ENCODE data around the gene KIF11.
"Not testable (repeated sequence)": the region's sequence is repeated elsewhere in the genome, so short reads cannot be mapped to it uniquely, and the experiment has no call there.

KIF11 gene

DNA sequence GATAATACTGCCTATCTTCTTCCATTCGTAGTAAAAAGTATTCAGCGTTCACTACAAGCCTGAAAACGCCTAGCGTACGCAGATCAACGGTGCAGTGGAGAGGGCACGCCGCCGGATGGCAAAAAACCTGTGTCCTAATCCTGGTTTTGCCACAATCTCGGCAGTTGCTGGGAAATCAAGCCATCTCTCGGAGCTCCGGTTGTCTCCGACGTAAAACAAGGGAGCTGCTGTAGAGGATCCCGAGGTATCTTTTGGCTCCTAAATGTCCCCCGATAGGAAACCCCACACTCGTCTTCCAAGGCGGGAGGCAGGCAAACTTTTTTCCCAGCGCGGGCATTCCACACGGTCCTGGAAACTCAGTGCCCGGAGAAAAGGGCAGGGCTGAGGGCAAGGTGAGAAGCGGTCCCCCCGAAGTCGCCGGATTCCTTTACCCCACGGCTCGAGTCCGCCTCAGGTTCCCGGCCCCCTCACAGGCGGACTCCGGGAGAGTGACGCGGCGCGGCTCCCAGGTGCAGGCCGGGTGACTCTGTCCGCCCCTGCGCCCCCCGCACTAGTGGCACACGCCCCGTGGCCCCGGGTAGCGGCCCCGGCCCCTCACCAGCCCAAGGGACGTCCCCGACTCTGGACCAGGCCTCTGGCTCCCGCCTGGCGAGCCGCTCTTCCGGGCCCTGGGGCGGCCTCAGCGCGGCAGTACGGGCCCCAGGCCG, 19.7 kb upstream of the KIF11 start:
- TF ChIP-seq, protein P1, sequence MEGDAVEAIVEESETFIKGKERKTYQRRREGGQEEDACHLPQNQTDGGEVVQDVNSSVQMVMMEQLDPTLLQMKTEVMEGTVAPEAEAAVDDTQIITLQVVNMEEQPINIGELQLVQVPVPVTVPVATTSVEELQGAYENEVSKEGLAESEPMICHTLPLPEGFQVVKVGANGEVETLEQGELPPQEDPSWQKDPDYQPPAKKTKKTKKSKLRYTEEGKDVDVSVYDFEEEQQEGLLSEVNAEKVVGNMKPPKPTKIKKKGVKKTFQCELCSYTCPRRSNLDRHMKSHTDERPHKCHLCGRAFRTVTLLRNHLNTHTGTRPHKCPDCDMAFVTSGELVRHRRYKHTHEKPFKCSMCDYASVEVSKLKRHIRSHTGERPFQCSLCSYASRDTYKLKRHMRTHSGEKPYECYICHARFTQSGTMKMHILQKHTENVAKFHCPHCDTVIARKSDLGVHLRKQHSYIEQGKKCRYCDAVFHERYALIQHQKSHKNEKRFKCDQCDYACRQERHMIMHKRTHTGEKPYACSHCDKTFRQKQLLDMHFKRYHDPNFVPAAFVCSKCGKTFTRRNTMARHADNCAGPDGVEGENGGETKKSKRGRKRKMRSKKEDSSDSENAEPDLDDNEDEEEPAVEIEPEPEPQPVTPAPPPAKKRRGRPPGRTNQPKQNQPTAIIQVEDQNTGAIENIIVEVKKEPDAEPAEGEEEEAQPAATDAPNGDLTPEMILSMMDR (conservative IDR thresholded peaks at IDR 0.05), result 0 out of 2 replicates have a peak, but pooled peaks have one; percentile 27
- H3K27ac ChIP-seq, result peak overlapping the region; percentile 96

DNA sequence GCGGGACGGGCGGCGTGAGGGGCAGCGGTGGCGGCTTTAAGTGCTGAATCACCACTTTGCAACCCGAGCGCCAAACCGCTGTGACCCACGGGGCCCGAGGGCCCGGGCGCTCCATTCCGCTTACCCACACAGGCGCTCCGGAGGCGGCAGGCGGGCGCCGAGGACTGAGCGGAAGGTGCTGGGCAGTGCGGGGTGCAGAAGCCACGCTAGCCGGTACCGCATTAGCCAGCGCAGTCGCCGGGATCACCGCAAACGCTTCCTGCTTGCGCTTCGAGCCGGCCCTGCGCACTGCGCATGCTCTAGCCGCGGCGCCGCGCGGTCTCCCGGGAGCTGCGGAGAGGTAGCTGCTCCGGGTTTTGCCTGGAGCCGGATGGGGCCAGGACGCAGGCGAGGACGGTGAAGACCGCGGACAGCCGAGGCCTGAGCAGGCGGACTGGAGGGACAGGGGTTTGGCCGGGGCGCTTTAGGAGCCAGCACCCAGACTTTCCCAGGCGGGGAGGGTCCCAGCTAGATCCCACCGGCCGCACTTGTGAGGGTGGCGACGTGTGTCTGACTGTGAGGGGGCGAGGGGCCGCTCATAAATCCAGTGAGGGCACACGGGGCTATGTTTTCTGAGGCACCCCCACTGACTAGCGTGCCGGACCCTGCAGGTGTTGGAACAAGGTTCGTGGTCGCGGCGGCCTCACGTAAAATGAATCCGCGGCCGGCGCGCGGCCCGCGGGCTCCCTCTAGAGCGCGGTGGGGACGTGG, 19.0 kb upstream of the KIF11 start, which contains the start of gene IDE:
TSS of gene IDE (minus strand) at position 296 of the 750 bp plus-strand sequence. CDS start at position 222, 74 bp downstream.
- H3K27ac ChIP-seq, result peak within 1 kb of the TSS; percentile 96
- TF ChIP-seq, protein P1 (conservative IDR thresholded peaks at IDR 0.05), result peak; percentile 91

DNA sequence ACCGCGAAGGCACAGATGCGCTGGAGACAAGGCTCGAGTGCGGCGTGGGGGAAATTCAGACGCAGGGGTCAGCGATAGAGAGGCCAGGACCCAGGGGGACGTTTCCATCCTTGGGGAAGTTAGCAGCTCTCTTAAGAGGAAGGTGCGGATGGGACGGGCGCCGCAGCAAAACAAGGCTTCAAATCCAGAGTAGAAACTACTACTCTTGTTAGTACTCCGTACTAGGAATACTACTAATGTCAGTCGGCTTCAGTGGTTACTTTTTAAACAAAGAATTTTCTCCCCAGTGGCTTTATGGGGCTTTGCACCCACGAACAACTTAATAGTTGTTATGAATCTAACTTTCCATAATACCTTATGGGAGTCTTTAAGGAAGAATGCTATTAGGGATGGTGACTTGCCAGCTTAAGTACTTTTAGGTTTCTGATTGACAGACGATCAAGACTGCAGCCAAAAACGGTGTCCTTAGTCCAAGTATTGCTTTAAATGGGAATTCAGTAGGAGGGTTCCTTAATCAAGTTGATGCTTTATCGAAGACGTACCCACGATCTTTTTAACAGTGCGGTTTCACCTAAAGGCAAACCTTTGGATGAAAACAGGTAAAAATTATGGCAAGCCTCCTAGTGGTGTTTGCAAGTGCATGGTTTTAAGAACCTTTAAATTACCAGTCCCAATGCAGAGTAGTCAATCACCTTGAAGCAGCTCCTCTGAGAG, 18.2 kb upstream of the KIF11 start:
- peak overlapping the region; percentile 96 for H3K27ac ChIP-seq
- TF ChIP-seq, protein P1 (conservative IDR thresholded peaks at IDR 0.05), result peak; percentile 66

DNA sequence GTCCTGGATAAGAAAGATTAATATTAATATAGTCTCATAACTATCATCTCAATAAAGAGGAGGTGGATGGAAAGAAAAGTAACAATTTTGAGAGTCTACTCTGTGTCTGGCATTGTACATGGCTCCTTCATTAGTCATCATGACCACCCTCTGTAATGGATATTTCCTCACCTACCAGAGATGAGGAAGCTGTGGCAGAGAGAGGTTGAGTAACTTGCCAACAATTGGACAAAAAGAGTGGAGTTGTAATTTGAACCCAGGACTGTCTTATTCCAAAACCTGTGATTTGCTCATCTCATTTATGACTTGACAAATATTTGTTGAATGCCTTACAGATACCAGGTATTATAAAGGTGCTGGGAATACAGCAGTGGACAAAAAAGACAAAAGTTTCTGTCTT, 17.0 kb upstream of the KIF11 start:
- no peak overlapping the region for H3K27ac ChIP-seq
- TF ChIP-seq, protein P1 (conservative IDR thresholded peaks at IDR 0.05), result no peak

DNA sequence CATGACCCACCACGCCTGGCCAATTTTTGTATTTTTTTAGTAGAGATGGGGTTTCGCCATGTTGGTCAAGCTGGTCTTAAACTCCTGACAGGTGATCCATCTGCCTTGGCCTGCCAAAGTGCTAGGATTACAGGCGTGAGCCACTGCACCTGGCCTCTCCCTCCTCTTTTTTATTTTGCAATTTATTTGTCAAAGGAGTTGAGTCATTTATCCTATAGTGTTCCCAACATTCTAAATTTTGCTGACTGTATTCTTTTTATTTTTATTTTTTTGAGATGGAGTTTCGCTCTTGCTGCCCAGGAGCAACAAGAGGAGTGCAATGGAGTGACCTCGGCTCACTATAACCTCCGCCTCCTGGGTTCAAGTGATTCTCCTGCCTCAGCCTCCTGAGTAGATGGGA, 10.6 kb upstream of the KIF11 start:
- not testable (repeated sequence) for H3K27ac ChIP-seq

DNA sequence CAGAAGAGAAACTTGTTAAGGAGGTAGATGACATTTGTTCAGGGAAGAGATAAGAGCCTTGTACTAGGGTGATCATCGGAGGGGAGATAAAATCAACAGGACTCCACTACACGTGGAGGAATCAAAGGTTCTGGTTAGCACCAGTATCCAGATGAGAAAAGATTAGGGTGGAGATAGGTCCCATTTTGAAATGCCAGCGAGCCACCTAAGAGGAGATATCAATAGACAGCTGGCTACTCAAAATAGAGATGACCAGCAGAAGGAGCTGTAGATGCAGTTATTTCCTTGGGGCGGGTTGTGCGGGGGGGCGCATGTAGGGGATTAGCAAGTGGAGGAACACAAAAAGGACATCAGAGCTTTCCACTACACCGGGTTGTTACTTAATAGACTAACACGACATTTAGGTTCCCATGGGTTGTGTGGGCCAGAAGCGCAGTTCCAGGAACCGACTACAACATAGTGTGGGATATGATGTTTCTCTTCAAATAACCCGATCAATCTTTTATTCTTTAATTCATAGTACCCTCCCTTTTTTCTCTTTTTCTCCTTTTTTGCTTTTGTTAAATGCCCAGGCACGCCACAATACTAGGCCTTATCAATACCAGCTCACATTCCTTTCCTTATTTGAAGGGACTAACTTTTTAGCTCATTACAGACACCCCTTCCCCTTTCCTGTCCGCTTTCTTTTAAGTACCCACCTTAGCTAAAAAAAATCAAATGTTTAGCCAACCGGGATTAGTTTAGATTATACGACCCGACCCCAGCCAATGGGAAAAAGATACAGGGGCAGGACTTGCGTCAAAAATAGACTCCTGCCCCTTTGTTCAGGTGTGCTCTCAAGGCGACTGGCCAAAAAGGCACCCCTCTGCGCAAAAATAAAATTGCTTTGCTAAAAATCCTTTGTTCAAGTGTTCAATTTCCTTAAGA, 2.0 kb upstream of the KIF11 start:
- TF ChIP-seq, protein P1 (conservative IDR thresholded peaks at IDR 0.05), result 0 out of 2 replicates have a peak, but pooled peaks have one; percentile 9
- H3K27ac ChIP-seq, result peak overlapping the region; percentile 89

DNA sequence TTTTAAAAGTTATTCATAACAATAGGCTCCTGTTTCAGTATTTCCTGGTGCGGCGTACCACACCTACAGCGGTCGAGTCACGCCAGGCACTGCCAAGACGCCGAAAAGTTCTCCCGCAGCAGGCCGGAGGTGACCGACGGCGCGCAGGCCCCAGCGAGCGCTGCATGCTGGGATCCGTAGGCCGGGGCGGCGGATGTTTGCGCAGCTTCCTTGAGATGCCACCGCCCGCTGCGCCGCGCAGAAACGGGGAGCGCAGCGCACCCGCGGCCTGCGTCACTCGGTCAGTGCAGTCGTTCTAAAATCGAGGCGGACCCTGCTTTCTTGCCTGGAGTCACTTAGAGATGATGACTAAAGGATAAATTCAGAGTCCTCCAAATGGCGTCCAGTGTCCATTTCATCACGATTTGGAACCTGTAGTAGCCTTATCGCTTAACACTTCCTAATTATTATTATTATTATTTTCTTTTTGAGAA, 1.3 kb upstream of the KIF11 start:
- peak overlapping the region; percentile 89 for H3K27ac ChIP-seq
- TF ChIP-seq, protein P1 (conservative IDR thresholded peaks at IDR 0.05), result no peak
